GM12878 (cell line): ENCODE measurements around the gene RNF130.

Source experiments
- EP300 ChIP-seq, 2 experiments: fragments of 150-350 bp in 1 of 2; IDR thresholded peaks; 2 replicates each; pipeline ENCODE4 v1.6.1; 2011 to 2012; ENCODE audit warnings: low read depth in 2 of 2, low read length in 2 of 2, borderline replicate concordance in 1 of 2, improper control_type of control experiment in 1 of 2, inconsistent platforms in 1 of 2; ENCODE audit not compliant: control insufficient read depth in 1 of 2
- NFXL1 ChIP-seq: fragments of 450-650 bp; IDR thresholded peaks from 2 replicates; pipeline ENCODE4 v1.6.1; 2017; ENCODE audit warnings: antibody characterized with exemption, mild to moderate bottlenecking, borderline replicate concordance
- POLR2A ChIP-seq: IDR thresholded peaks from 2 replicates; pipeline ENCODE4 v1.6.1; 2011; ENCODE audit warnings: low read depth, mild to moderate bottlenecking, low read length
- RCOR1 ChIP-seq: conservative IDR thresholded peaks from 2 replicates; pipeline ENCODE4 v1.6.1; 2012; ENCODE audit warnings: low read depth, low read length, improper control_type of control experiment
- SUPT20H ChIP-seq: IDR thresholded peaks from 2 replicates; pipeline ENCODE4 v1.6.1; 2011; ENCODE audit warnings: low read depth, mild to moderate bottlenecking, low read length, moderate library complexity, borderline replicate concordance; ENCODE audit not compliant: control insufficient read depth
- WRNIP1 ChIP-seq: IDR thresholded peaks from 2 replicates; pipeline ENCODE4 v1.6.1; 2011; ENCODE audit warnings: low read depth, low read length, improper control_type of control experiment, borderline replicate concordance
- YBX1 ChIP-seq: fragments of 450-650 bp; IDR thresholded peaks from 2 replicates; pipeline ENCODE4 v1.6.1; 2016; ENCODE audit warnings: antibody characterized with exemption
- TF ChIP-seq, protein P1 (sequence below), 3 experiments: IDR thresholded peaks in 2 of 3; conservative IDR thresholded peaks in 1 of 3; 2 replicates each; pipeline ENCODE4 v1.5.1; 2011; ENCODE audit warnings: low read depth in 3 of 3, low read length in 3 of 3, mild to moderate bottlenecking in 3 of 3, control low read depth in 2 of 3, moderate library complexity in 2 of 3, inconsistent platforms in 1 of 3, mixed read lengths in 1 of 3; ENCODE audit not compliant: control insufficient read depth in 2 of 3, insufficient read depth in 1 of 3; ENCODE audit errors: extremely low read depth in 1 of 3
- TF ChIP-seq, protein P2 (sequence below): IDR thresholded peaks from 2 replicates; pipeline ENCODE4 v1.6.1; 2011; ENCODE audit warnings: borderline replicate concordance, low read depth, mild to moderate bottlenecking, moderate library complexity, mixed read lengths, low read length; ENCODE audit not compliant: insufficient read depth; ENCODE audit errors: extremely low read length
- TF ChIP-seq, protein P3 (sequence below): fragments of 450-650 bp; formaldehyde crosslinking; IDR thresholded peaks from 2 replicates; pipeline ENCODE4 v1.4.0; 2020; ENCODE audit warnings: mild to moderate bottlenecking, moderate library complexity
- TF ChIP-seq, protein P4 (sequence below): IDR thresholded peaks from 2 replicates; pipeline ENCODE4 v1.6.1; 2011; ENCODE audit warnings: low read depth, low read length, improper control_type of control experiment, borderline replicate concordance

DNA sequence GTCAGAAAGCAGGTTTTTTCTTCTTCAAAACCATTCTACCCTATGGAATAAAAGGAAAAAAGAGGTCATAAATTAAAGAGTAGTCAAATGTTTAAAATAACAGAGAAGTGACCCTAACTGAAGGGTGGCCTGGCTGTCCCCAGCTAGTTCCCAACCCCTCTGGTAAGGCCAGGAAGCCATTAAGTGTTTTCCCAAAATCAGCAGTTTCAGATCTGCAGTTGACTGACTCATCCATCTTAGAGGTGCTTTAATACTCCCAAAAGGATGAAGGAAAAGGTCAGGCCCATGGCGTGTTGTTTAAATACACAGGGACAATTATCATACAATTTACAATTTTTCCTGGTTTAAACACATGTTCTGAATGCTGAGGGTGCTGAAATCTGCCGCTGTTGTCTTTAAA lies 115.9 kb downstream of the RNF130 start:
- TF ChIP-seq WRNIP1 (no peak), EP300 (IDR thresholded peaks at IDR 0.05; ENCODE audit: borderline replicate concordance in 1 of 2, control insufficient read depth in 1 of 2, low read depth in 2 of 2, low read length in 2 of 2) (no peak), RCOR1 (no peak), YBX1 (no peak), NFXL1 (no peak), POLR2A (no peak), SUPT20H (no peak)
- TF ChIP-seq, protein P1, sequence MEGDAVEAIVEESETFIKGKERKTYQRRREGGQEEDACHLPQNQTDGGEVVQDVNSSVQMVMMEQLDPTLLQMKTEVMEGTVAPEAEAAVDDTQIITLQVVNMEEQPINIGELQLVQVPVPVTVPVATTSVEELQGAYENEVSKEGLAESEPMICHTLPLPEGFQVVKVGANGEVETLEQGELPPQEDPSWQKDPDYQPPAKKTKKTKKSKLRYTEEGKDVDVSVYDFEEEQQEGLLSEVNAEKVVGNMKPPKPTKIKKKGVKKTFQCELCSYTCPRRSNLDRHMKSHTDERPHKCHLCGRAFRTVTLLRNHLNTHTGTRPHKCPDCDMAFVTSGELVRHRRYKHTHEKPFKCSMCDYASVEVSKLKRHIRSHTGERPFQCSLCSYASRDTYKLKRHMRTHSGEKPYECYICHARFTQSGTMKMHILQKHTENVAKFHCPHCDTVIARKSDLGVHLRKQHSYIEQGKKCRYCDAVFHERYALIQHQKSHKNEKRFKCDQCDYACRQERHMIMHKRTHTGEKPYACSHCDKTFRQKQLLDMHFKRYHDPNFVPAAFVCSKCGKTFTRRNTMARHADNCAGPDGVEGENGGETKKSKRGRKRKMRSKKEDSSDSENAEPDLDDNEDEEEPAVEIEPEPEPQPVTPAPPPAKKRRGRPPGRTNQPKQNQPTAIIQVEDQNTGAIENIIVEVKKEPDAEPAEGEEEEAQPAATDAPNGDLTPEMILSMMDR (IDR thresholded peaks at IDR 0.05 in 2 of 3, conservative IDR thresholded peaks at IDR 0.05 in 1 of 3; ENCODE audit: control insufficient read depth in 2 of 3, extremely low read depth in 1 of 3, insufficient read depth in 1 of 3, low read depth in 3 of 3, low read length in 3 of 3) = no peak
- TF ChIP-seq, protein P2, sequence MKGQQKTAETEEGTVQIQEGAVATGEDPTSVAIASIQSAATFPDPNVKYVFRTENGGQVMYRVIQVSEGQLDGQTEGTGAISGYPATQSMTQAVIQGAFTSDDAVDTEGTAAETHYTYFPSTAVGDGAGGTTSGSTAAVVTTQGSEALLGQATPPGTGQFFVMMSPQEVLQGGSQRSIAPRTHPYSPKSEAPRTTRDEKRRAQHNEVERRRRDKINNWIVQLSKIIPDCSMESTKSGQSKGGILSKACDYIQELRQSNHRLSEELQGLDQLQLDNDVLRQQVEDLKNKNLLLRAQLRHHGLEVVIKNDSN = no peak
- TF ChIP-seq, protein P3, sequence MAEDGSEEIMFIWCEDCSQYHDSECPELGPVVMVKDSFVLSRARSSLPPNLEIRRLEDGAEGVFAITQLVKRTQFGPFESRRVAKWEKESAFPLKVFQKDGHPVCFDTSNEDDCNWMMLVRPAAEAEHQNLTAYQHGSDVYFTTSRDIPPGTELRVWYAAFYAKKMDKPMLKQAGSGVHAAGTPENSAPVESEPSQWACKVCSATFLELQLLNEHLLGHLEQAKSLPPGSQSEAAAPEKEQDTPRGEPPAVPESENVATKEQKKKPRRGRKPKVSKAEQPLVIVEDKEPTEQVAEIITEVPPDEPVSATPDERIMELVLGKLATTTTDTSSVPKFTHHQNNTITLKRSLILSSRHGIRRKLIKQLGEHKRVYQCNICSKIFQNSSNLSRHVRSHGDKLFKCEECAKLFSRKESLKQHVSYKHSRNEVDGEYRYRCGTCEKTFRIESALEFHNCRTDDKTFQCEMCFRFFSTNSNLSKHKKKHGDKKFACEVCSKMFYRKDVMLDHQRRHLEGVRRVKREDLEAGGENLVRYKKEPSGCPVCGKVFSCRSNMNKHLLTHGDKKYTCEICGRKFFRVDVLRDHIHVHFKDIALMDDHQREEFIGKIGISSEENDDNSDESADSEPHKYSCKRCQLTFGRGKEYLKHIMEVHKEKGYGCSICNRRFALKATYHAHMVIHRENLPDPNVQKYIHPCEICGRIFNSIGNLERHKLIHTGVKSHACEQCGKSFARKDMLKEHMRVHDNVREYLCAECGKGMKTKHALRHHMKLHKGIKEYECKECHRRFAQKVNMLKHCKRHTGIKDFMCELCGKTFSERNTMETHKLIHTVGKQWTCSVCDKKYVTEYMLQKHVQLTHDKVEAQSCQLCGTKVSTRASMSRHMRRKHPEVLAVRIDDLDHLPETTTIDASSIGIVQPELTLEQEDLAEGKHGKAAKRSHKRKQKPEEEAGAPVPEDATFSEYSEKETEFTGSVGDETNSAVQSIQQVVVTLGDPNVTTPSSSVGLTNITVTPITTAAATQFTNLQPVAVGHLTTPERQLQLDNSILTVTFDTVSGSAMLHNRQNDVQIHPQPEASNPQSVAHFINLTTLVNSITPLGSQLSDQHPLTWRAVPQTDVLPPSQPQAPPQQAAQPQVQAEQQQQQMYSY (CRISPR knock-in tag) = no peak
- TF ChIP-seq, protein P4, sequence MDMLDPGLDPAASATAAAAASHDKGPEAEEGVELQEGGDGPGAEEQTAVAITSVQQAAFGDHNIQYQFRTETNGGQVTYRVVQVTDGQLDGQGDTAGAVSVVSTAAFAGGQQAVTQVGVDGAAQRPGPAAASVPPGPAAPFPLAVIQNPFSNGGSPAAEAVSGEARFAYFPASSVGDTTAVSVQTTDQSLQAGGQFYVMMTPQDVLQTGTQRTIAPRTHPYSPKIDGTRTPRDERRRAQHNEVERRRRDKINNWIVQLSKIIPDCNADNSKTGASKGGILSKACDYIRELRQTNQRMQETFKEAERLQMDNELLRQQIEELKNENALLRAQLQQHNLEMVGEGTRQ = no peak
